SK-N-SH (cell line): Measurements from ENCODE around the gene EXOC8.

Experiments used
- CHD2 ChIP-seq: fragments of 150-350 bp; IDR thresholded peaks from 2 replicates; pipeline ENCODE4 v1.6.1; 2018; ENCODE audit warnings: low read length; ENCODE audit not compliant: partially characterized antibody
- EZH2phosphoT487 ChIP-seq: fragments of 200-600 bp; sonication (generic); IDR thresholded peaks from 2 replicates; pipeline ENCODE4 v1.6.1; 2017; ENCODE audit warnings: low read depth, mixed run types, mild to moderate bottlenecking, antibody characterized with exemption, moderate library complexity, borderline replicate concordance
- GABPA ChIP-seq: IDR thresholded peaks from 2 replicates; pipeline ENCODE4 v1.4.0; 2012; ENCODE audit warnings: low read depth, mild to moderate bottlenecking
- POLR2AphosphoS5 ChIP-seq: IDR thresholded peaks from 2 replicates; pipeline ENCODE4 v1.6.1; 2012; ENCODE audit warnings: low read depth, low read length
- YY1 ChIP-seq: IDR thresholded peaks from 2 replicates; pipeline ENCODE4 v1.4.0; 2012; ENCODE audit warnings: low read depth, mild to moderate bottlenecking
- TF ChIP-seq, protein P1 (sequence below): fragments of 200-600 bp; sonication (generic); IDR thresholded peaks from 2 replicates; pipeline ENCODE4 v1.6.1; 2017; ENCODE audit warnings: antibody characterized with exemption, mild to moderate bottlenecking, moderate library complexity
- TF ChIP-seq, protein P2 (sequence below): fragments of 150-350 bp; IDR thresholded peaks from 2 replicates; pipeline ENCODE4 v1.6.1; 2017; ENCODE audit warnings: antibody characterized with exemption, low read length, low read depth, borderline replicate concordance

DNA sequence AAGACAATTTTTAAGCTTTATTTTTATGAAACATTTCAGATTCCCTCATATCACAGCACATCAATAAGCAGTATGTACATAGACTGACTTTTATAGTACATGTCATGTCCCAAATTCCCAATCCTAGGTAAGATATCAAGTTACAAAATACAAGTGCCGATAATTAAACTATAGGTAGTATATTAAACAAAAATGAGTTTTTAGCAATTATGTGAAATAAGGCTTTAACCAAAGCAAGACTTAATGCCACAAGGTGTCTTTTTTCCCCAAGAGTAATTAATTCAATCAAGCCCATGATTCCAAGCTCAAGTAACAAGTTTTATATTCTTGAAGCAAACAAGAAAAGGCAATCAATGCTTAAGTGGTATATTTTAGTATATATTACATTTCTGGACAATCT is 4.9 kb downstream of the EXOC8 start:
- no peak for TF ChIP-seq YY1
- no peak for TF ChIP-seq GABPA
- TF ChIP-seq, protein P1, sequence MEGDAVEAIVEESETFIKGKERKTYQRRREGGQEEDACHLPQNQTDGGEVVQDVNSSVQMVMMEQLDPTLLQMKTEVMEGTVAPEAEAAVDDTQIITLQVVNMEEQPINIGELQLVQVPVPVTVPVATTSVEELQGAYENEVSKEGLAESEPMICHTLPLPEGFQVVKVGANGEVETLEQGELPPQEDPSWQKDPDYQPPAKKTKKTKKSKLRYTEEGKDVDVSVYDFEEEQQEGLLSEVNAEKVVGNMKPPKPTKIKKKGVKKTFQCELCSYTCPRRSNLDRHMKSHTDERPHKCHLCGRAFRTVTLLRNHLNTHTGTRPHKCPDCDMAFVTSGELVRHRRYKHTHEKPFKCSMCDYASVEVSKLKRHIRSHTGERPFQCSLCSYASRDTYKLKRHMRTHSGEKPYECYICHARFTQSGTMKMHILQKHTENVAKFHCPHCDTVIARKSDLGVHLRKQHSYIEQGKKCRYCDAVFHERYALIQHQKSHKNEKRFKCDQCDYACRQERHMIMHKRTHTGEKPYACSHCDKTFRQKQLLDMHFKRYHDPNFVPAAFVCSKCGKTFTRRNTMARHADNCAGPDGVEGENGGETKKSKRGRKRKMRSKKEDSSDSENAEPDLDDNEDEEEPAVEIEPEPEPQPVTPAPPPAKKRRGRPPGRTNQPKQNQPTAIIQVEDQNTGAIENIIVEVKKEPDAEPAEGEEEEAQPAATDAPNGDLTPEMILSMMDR = no peak
- TF ChIP-seq, protein P2, sequence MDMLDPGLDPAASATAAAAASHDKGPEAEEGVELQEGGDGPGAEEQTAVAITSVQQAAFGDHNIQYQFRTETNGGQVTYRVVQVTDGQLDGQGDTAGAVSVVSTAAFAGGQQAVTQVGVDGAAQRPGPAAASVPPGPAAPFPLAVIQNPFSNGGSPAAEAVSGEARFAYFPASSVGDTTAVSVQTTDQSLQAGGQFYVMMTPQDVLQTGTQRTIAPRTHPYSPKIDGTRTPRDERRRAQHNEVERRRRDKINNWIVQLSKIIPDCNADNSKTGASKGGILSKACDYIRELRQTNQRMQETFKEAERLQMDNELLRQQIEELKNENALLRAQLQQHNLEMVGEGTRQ = no peak
- no peak for TF ChIP-seq EZH2phosphoT487
- no peak for TF ChIP-seq CHD2
- TF ChIP-seq POLR2AphosphoS5 = no peak
